ENCODE measurements around the gene ITPR3. TPM values are rescaled to one million over a fixed set of nuclear protein-coding genes. Genes with fewer than 3 reads are reported as not detected.

Gene ITPR3
- total RNA-seq, 4 donors from 2014 or later: 161 to 265 (median 197) TPM

GRCh38 chr6:33716379-33716778 is 95.3 kb downstream of the ITPR3 start:
- H3K4me3 ChIP-seq (ENCODE audit: low read depth, poor library complexity, severe bottlenecking): no peak overlapping the region
- 79 to 89% methylated on average over 7 of the region's 7 CpGs for WGBS, 2 donors
- no peak for TF ChIP-seq POLR2A (IDR thresholded peaks at IDR 0.05)
- TF ChIP-seq CTCF (IDR thresholded peaks at IDR 0.05): no peak
- DNase-seq (ENCODE audit: low spot score in 2 of 2): no peak
- intact Hi-C loops (cut with DNase I; ENCODE audit: low total_unique reads): no loop called here

GRCh38 chr6:33716890-33717632 is 95.9 kb downstream of the ITPR3 start:
- TF ChIP-seq POLR2A (IDR thresholded peaks at IDR 0.05) (no peak), CTCF (IDR thresholded peaks at IDR 0.05) (no peak)
- 81 to 83% methylated on average over 8 of the region's 8 CpGs for WGBS, 2 donors
- intact Hi-C loops (cut with DNase I; ENCODE audit: low total_unique reads): no loop called here
- DNase-seq (ENCODE audit: low spot score in 2 of 2): no peak
- no peak overlapping the region for H3K4me3 ChIP-seq (ENCODE audit: low read depth, poor library complexity, severe bottlenecking)

GRCh38 chr6:33717934-33718455 is 96.9 kb downstream of the ITPR3 start:
- no peak overlapping the region for H3K4me3 ChIP-seq (ENCODE audit: low read depth, poor library complexity, severe bottlenecking)
- intact Hi-C loops (cut with DNase I; ENCODE audit: low total_unique reads): no loop called here
- DNase-seq (ENCODE audit: low spot score in 2 of 2): no peak
- TF ChIP-seq CTCF (IDR thresholded peaks at IDR 0.05): no peak
- TF ChIP-seq POLR2A (IDR thresholded peaks at IDR 0.05): no peak
- 38 to 42% methylated on average over 6 of the region's 6 CpGs for WGBS, 2 donors

- intact Hi-C loops (cut with DNase I; ENCODE audit: low total_unique reads): no loop called here
- DNase-seq (ENCODE audit: low spot score in 2 of 2): no peak
- TF ChIP-seq CTCF (IDR thresholded peaks at IDR 0.05) (no peak), POLR2A (IDR thresholded peaks at IDR 0.05) (no peak)
- no peak overlapping the region for H3K4me3 ChIP-seq (ENCODE audit: low read depth, poor library complexity, severe bottlenecking)
- 86 to 98% methylated on average over 2 of the region's 2 CpGs for whole genome bisulfite sequencing, 2 donors
Measured at GRCh38 chr6:33718713-33719112, 97.6 kb downstream of the ITPR3 start.

DNA sequence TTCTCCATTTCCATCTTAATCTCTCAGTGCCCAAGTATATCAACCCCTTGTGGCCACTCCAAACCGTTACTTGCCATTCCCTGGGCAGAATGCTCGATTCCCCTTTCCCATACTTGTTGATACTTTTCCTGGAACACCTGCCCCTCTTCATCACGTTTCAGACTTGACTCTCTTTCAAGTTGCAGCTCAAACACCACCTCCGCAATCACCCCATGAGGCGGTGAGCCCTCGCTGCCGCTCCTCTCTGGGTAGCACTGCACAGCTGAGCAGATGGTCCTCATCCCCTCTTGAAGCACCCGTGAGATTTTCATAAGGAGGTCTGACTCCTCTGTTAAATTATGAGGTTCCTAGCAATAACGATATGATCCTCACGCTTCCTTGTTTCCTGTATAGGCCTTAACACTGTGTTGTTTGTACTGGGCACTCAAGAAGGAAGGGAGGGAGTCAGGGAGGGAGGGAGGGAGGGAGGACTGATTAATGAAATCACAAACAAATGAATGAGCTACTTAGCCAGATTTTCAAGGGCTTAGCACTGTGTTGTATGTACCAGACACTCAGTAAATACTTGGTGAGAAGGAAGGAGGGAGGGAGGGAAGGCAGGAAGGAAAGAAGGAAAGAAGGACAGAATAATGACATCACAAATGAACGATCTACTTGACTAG is 98.3 kb downstream of the ITPR3 start:
- WGBS, 2 donors: 84 to 87% methylated on average over 11 of the region's 11 CpGs
- no peak overlapping the region for H3K4me3 ChIP-seq (ENCODE audit: low read depth, poor library complexity, severe bottlenecking)
- DNase-seq (ENCODE audit: low spot score in 2 of 2): no peak
- TF ChIP-seq CTCF (IDR thresholded peaks at IDR 0.05): no peak
- TF ChIP-seq POLR2A (IDR thresholded peaks at IDR 0.05): no peak
- intact Hi-C loops (cut with DNase I; ENCODE audit: low total_unique reads): no loop called here

All from lower leg skin (tissue), 4 donors.